ENCODE results near the gene PTPRT. TPM values are rescaled to one million over a fixed set of nuclear protein-coding genes. Genes with fewer than 3 reads are reported as not detected.
A peak's percentile ranks its signal among the peaks of the same experiment; 100 is the strongest.

PTPRT gene
- total and polyA plus RNA-seq, 7 donors: under 0.01 to 0.09 (median 0.03) TPM; not detected in 1

DNA sequence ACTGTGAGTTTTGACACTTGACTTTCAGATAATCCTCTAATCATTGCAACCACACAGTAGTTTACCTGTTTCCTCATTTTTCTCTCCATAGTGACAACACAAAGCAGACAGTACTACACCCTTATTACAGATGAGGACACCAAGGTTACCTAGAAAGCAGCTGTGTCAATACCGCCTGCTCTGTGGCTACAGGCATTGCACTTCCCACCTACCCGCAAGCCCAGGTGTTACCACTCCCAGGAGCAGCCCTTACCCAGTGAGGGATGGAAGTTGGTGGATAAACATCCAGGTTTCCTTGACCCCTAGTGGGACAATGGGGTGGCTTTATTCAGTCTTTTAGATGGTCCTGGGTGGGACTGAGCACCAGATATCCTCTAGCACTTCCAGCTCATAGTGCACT, 503.6 kb downstream of the PTPRT start:
- TF ChIP-seq, protein P1, sequence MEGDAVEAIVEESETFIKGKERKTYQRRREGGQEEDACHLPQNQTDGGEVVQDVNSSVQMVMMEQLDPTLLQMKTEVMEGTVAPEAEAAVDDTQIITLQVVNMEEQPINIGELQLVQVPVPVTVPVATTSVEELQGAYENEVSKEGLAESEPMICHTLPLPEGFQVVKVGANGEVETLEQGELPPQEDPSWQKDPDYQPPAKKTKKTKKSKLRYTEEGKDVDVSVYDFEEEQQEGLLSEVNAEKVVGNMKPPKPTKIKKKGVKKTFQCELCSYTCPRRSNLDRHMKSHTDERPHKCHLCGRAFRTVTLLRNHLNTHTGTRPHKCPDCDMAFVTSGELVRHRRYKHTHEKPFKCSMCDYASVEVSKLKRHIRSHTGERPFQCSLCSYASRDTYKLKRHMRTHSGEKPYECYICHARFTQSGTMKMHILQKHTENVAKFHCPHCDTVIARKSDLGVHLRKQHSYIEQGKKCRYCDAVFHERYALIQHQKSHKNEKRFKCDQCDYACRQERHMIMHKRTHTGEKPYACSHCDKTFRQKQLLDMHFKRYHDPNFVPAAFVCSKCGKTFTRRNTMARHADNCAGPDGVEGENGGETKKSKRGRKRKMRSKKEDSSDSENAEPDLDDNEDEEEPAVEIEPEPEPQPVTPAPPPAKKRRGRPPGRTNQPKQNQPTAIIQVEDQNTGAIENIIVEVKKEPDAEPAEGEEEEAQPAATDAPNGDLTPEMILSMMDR (IDR thresholded peaks at IDR 0.05): no peak
- no peaks in the 10 kb centered on the region for H3K4me1 ChIP-seq
- H3K36me3 ChIP-seq (ENCODE audit: insufficient read depth in 1 of 2, low read depth in 1 of 2): no peaks in the 10 kb centered on the region
- H3K27ac ChIP-seq: no peak overlapping the region
- ATAC-seq (no peak), DNase-seq (no peak)
- no peaks in the 10 kb centered on the region for H3K9me3 ChIP-seq
- 88 to 94% (median 93%) methylated on average over 2 of the region's 2 CpGs for WGBS, 3 donors
- no peaks in the 10 kb centered on the region for H3K27me3 ChIP-seq (ENCODE audit: insufficient read depth in 3 of 3, low read length in 2 of 3)
- H3K4me3 ChIP-seq: no peak overlapping the region
- intact Hi-C loops (cut with DNase I): no loop called here

DNA sequence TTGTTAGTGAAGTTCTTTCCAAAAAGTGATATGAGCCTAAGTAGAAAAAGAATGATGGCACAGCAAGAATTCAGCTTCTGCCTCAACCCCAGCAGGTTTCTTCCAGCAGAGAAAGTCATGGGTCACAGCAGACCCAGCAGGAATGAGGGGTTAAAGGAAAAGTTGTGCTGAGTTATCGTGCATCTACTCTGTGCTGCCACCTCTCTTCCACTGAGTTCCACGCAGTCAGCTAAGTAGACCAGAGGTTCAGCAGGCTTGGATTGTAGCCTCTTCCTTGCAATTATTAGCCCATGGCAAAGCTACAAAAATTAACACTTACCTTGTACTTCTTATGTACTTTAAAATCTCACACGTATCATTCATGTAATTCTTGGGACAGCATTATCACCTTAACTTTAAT, 510.8 kb downstream of the PTPRT start:
- H3K36me3 ChIP-seq (ENCODE audit: insufficient read depth in 1 of 2, low read depth in 1 of 2): no peaks in the 10 kb centered on the region
- no peak overlapping the region for H3K27ac ChIP-seq
- intact Hi-C loops (cut with DNase I): no loop called here
- ATAC-seq (no peak), DNase-seq (no peak)
- H3K27me3 ChIP-seq (ENCODE audit: insufficient read depth in 3 of 3, low read length in 2 of 3): no peaks in the 10 kb centered on the region
- H3K9me3 ChIP-seq: peaks cover 5% of the 10 kb centered on the region
- TF ChIP-seq, protein P1 (IDR thresholded peaks at IDR 0.05): no peak
- 38 to 43% (median 38%) methylated on average over 3 of the region's 3 CpGs for WGBS, 3 donors
- H3K4me1 ChIP-seq: no peaks in the 10 kb centered on the region
- no peak overlapping the region for H3K4me3 ChIP-seq

DNA sequence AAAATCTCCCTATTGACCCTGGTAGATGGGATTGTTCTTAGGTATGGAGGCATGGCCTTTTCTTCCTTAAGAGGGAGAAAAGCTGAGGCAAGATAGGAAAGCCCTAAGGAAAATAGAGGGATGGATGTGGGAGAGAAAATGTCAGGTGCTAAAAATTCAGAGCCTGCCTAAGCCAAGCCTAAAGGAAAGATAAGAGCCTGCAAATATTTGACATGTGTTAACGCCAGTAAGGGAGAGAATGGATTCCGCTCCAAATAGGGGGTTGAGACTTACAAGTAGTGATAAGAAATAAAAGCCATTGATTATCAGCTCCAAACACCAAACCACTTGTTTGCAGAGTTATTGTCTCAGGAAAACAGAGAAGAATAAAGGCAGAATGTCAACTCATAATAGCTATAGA, 533.6 kb downstream of the PTPRT start:
- Histone ChIP-seq H3K4me3 (no peak overlapping the region), H3K27me3 (ENCODE audit: insufficient read depth in 3 of 3, low read length in 2 of 3) (peaks cover 0 to 3% (median 0%) of the 10 kb centered on the region in 3 donors), H3K4me1 (no peaks in the 10 kb centered on the region), H3K27ac (no peak overlapping the region), H3K36me3 (ENCODE audit: insufficient read depth in 1 of 2, low read depth in 1 of 2) (no peaks in the 10 kb centered on the region), H3K9me3 (no peaks in the 10 kb centered on the region)
- no peak for ATAC-seq
- WGBS, 3 donors: 89 to 92% (median 91%) methylated on average over 2 of the region's 2 CpGs
- DNase-seq: no peak
- TF ChIP-seq, protein P1 (IDR thresholded peaks at IDR 0.05): no peak
- intact Hi-C loops (cut with DNase I): no loop called here

DNA sequence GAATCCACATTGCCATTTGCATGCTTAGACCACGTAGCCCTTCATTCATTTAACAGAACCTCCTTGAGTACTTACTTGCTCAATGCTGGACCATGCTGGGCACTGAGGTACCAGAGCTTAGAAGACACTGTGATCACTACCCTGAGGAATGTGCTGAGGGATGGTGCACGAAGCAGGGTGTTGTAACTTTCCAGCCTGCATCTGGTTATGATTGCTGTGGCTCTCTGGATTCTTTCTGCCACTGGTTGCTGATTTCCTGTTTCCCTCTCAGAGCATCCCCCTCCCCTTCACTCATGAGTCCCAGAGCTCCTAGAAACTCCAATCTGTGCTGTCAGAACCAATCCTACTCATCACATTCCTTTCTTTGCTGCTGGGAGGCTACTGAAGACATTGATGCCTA, 537.4 kb downstream of the PTPRT start:
- TF ChIP-seq, protein P1 (IDR thresholded peaks at IDR 0.05): no peak
- intact Hi-C loops (cut with DNase I): no loop called here
- no peaks in the 10 kb centered on the region for H3K9me3 ChIP-seq
- WGBS, 3 donors: 30 to 37% (median 36%) methylated on average over 2 of the region's 2 CpGs
- no peaks in the 10 kb centered on the region for H3K36me3 ChIP-seq (ENCODE audit: insufficient read depth in 1 of 2, low read depth in 1 of 2)
- H3K27ac ChIP-seq: no peak overlapping the region
- no peak overlapping the region for H3K4me3 ChIP-seq
- ATAC-seq (peak in 1 of 4 donors; percentile 62), DNase-seq (no peak)
- no peaks in the 10 kb centered on the region for H3K27me3 ChIP-seq (ENCODE audit: insufficient read depth in 3 of 3, low read length in 2 of 3)
- H3K4me1 ChIP-seq: no peaks in the 10 kb centered on the region

DNA sequence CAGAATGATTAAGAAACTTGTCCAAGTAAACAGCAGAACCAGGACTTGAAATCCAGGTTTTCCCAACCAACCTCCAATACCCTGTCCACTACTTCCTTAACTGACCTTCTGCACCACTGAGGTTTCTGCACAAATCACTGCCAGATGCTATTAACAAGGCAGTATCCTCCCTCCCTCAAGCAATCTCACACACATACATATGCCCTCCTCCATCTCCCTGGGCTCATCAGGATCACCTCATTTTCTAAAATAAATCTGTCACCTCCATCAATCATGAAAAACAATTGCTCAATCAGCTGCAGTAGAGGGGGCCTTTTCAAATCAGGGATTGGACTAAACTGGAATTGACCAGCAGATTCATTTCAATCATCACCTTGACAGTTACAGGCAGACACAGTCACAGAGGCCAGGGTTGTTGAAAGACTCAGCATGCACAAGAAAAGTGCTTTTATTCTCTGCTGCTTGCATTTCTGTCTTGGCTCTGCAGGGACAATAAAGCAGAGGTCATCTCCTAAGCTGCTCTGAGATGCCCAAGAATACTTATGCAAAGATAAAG, 539.4 kb downstream of the PTPRT start:
- H3K4me3 ChIP-seq: no peak overlapping the region
- H3K36me3 ChIP-seq (ENCODE audit: insufficient read depth in 1 of 2, low read depth in 1 of 2): no peaks in the 10 kb centered on the region
- no peak overlapping the region for H3K27ac ChIP-seq
- no peaks in the 10 kb centered on the region for H3K4me1 ChIP-seq
- no peaks in the 10 kb centered on the region for H3K27me3 ChIP-seq (ENCODE audit: insufficient read depth in 3 of 3, low read length in 2 of 3)
- H3K9me3 ChIP-seq: no peaks in the 10 kb centered on the region
- intact Hi-C loops (cut with DNase I): no loop called here
- TF ChIP-seq, protein P1 (IDR thresholded peaks at IDR 0.05): no peak
- DNase-seq (no peak), ATAC-seq (no peak)
